ENCODE measurements around the gene LIMD2. TPM values are rescaled to one million over a fixed set of nuclear protein-coding genes. Genes with fewer than 3 reads are reported as not detected.

LIMD2 gene
- total and polyA plus RNA-seq, 2 of the 4 experiments (the other 2 are of a cell fraction), result 4.5 to 21.7 TPM

DNA sequence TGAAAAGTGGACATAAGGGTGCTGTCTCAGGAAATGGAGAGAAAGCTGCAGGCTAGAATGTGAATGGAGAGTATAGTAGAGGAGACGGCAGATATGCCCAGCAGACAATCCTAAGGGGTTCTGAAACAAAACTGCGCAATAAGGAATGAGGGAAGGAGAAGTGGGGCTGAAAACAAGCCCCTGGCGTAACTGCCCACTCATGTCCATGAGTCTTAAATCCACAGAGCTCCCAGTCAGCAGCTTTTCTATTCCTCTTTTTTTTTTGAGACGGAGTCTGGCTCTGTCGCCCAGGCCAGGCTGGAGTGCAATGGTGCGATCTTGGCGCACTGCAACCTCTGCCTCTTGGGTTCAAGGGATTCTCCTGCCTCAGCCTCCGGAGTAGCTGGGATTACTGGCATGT is 35.8 kb upstream of the LIMD2 start:
- Histone ChIP-seq H3K79me1 (ENCODE audit: low read depth in 1 of 2, low read length in 2 of 2) (peaks cover 11 to 50% of the 10 kb centered on the region in 2 experiments), H4K8ac (ENCODE audit: low read depth in 2 of 2, low read length in 2 of 2) (no peak overlapping the region), H3K14ac (replicated peaks; ENCODE audit: low read depth, low read length) (no peak overlapping the region), H2BK5ac (ENCODE audit: low read depth, low read length, poor library complexity, severe bottlenecking) (no peak overlapping the region), H3K27ac (ENCODE audit: insufficient read depth, low read length) (no peak overlapping the region), H2BK120ac (ENCODE audit: low read depth, low read length) (no peak overlapping the region), H3K4me1 (ENCODE audit: control insufficient read depth, insufficient read depth, low read length) (peaks cover 6% of the 10 kb centered on the region), H2AK5ac (ENCODE audit: low read depth, low read length) (no peak overlapping the region), H4K20me1 (ENCODE audit: insufficient read depth, low read length) (no peaks in the 10 kb centered on the region), H3K4me2 (ENCODE audit: low read depth, low read length) (no peak overlapping the region), H3K36me3 (ENCODE audit: control insufficient read depth, insufficient read depth, low read length) (0 out of 2 replicates have a peak, but pooled peaks cover 1% of the 10 kb centered on the region), H3K9me1 (ENCODE audit: insufficient read depth, low read length) (peaks cover 3% of the 10 kb centered on the region; the same call in 1 of the 2 replicates), H3K4me3 (ENCODE audit: insufficient read depth, low read depth, low read length) (no peak overlapping the region), H2AK9ac (replicated peaks; ENCODE audit: low read depth, low read length, poor library complexity) (no peak overlapping the region), H2BK15ac (ENCODE audit: low read depth, low read length) (no peak overlapping the region), H3K56ac (ENCODE audit: extremely low read depth, insufficient read depth, low read length) (no peak overlapping the region), H4K91ac (ENCODE audit: insufficient read depth, low read depth, low read length) (no peak overlapping the region), H4K5ac (ENCODE audit: low read depth, low read length) (no peak overlapping the region), H3K4ac (ENCODE audit: low read depth, low read length) (no peak overlapping the region), H3K18ac (ENCODE audit: low read depth, low read length) (no peak overlapping the region), H2AFZ (replicated peaks; ENCODE audit: low read length, poor library complexity) (no peak overlapping the region), H3K23ac (ENCODE audit: low read depth, low read length) (no peak overlapping the region), H2BK20ac (ENCODE audit: low read depth, low read length) (no peak overlapping the region), H3K9ac (ENCODE audit: low read depth, low read length) (no peak overlapping the region), H3K9me3 (ENCODE audit: control insufficient read depth, insufficient read depth, low read length) (no peaks in the 10 kb centered on the region), H3K27me3 (ENCODE audit: control insufficient read depth, insufficient read depth, low read length) (no peaks in the 10 kb centered on the region)
- CTCF ChIA-PET, result no interaction called here
- in situ Hi-C loops (cut with MboI; ENCODE audit: low sequenced_read_pairs), result no loop called here
- no TSS peak for BruUV-seq (replicated peaks)
- dilution Hi-C loops (cut with HindIII; ENCODE audit: low sequenced_read_pairs, unreplicated experiment), result no loop called here
- TF ChIP-seq RAD21 (IDR thresholded peaks at IDR 0.05; ENCODE audit: low read length) (no peak), ELK1 (IDR thresholded peaks at IDR 0.05; ENCODE audit: borderline replicate concordance, low read depth, low read length) (no peak), FOS (IDR thresholded peaks at IDR 0.05; ENCODE audit: low read depth, low read length) (no peak), BHLHE40 (IDR thresholded peaks at IDR 0.05; ENCODE audit: low read depth, low read length) (no peak)
- 100% methylated on average over 4 of the region's 8 CpGs; no CpG with 5 or more reads in 1 of the 2 experiments for WGBS, 2 experiments (ENCODE audit: extremely low coverage in 2 of 2, insufficient read length in 1 of 2)
- POLR2A ChIA-PET (ENCODE audit: unreplicated experiment), result interaction anchor here (0.5 to 0.6 kb wide), 2 partner anchors 159 to 240 kb away, joined by 3 to 5 read pairs; no protein-coding TSS in a partner anchor
- ATAC-seq (ENCODE audit: low read depth) (no peak), DNase-seq (no peak)
- intact Hi-C loops (cut with micrococcal nuclease), result loop anchor here (10.0 kb wide), 1 partner anchor 51 kb away; no protein-coding TSS in a partner anchor
